GM23248 (cell line): ENCODE measurements around the gene POU2F1. TPM values are rescaled to one million over a fixed set of nuclear protein-coding genes. Genes with fewer than 3 reads are reported as not detected.

Source experiments
- DNase-seq: peaks from one replicate; pipeline ENCODE4 v3.0.0-alpha.2; 2015
- H2AFZ ChIP-seq: fragments of 200-600 bp; sonication (generic); 2 replicates; pipeline ENCODE4 v1.6.1; 2016; ENCODE audit warnings: antibody characterized with exemption
- H3F3A ChIP-seq: fragments of 200-600 bp; sonication (generic); 2 replicates; pipeline ENCODE4 v1.6.1; 2016; ENCODE audit warnings: mild to moderate bottlenecking, antibody characterized with exemption, mixed run types; ENCODE audit not compliant: insufficient read depth
- H3K27ac ChIP-seq: fragments of 200-600 bp; sonication (generic); 2 replicates; pipeline ENCODE4 v1.5.1; 2016; ENCODE audit warnings: mild to moderate bottlenecking
- H3K27me3 ChIP-seq: fragments of 200-600 bp; sonication (generic); replicated peaks from 2 replicates; pipeline ENCODE4 v1.6.1; 2016; ENCODE audit warnings: mild to moderate bottlenecking; ENCODE audit not compliant: insufficient read depth
- H3K36me3 ChIP-seq: fragments of 200-600 bp; sonication (generic); 2 replicates; pipeline ENCODE4 v1.6.1; 2016; ENCODE audit warnings: low read depth, mild to moderate bottlenecking
- H3K4me1 ChIP-seq: fragments of 200-600 bp; sonication (generic); 2 replicates; pipeline ENCODE4 v1.6.1; 2016; ENCODE audit warnings: mild to moderate bottlenecking; ENCODE audit not compliant: insufficient read depth
- H3K4me2 ChIP-seq: fragments of 200-600 bp; sonication (generic); one replicate; pipeline ENCODE4 v1.6.1; 2016; ENCODE audit warnings: mild to moderate bottlenecking; ENCODE audit not compliant: unreplicated experiment
- H3K4me3 ChIP-seq: fragments of 200-600 bp; sonication (generic); 2 replicates; pipeline ENCODE4 v1.5.1; 2016; ENCODE audit warnings: mild to moderate bottlenecking
- H3K79me2 ChIP-seq: fragments of 200-600 bp; sonication (generic); 2 replicates; pipeline ENCODE4 v1.6.1; 2016; ENCODE audit warnings: mild to moderate bottlenecking; ENCODE audit not compliant: insufficient read depth
- H3K9ac ChIP-seq: fragments of 200-600 bp; sonication (generic); 2 replicates; pipeline ENCODE4 v1.6.1; 2016; ENCODE audit warnings: mild to moderate bottlenecking
- H3K9me2 ChIP-seq: fragments of 200-600 bp; sonication (generic); 2 replicates; pipeline ENCODE4 v1.6.1; 2016; ENCODE audit warnings: mixed run types, mild to moderate bottlenecking, moderate library complexity; ENCODE audit not compliant: insufficient read depth
- H3K9me3 ChIP-seq: fragments of 200-600 bp; sonication (generic); one replicate; pipeline ENCODE4 v1.6.1; 2017; ENCODE audit warnings: low read depth
- H4K20me1 ChIP-seq: fragments of 200-600 bp; sonication (generic); 2 replicates; pipeline ENCODE4 v1.6.0; 2016; ENCODE audit not compliant: insufficient read depth
- EZH2 ChIP-seq: fragments of 200-600 bp; sonication (generic); IDR thresholded peaks from 2 replicates; pipeline ENCODE4 v1.6.1; 2018; ENCODE audit warnings: antibody characterized with exemption, mild to moderate bottlenecking; ENCODE audit not compliant: insufficient read depth, poor library complexity, severe bottlenecking
- EZH2phosphoT487 ChIP-seq: fragments of 200-600 bp; sonication (generic); IDR thresholded peaks from 2 replicates; pipeline ENCODE4 v1.6.1; 2018; ENCODE audit warnings: antibody characterized with exemption, moderate library complexity, mild to moderate bottlenecking, low read depth; ENCODE audit not compliant: insufficient read depth
- WGBS, 2 experiments: methylation state at CpG; one replicate each; pipeline ENCODE4 v1.1.6; 2015 to 2017; ENCODE audit warnings: low lambda C conversion rate in 2 of 2, low coverage in 1 of 2; ENCODE audit errors: missing lambda C conversion rate in 2 of 2; 5-methylcytosine and 5-hydroxymethylcytosine counted together
- in situ Hi-C: fragments of 300-500 bp; cut with MboI; formaldehyde crosslinking; loops from 2 replicates; pipeline ENCODE4 v1.15.0; 2020
- polyA plus RNA-seq: library from polyadenylated mRNA; unstranded; fragments of >200 nt; fragmentation: Nextera tagmentation; extraction: Ambion mirVana; gene quantifications from 2 replicates; pipeline ENCODE4 v1.2.1, GENCODE V29; 2016
- total RNA-seq: library from RNA; depleted of rRNA; stranded (reverse); fragments of >200 nt; shearing (Covaris generic); gene quantifications from 2 replicates; pipeline ENCODE4 v1.2.3, GENCODE V29; 2014

The POU2F1 gene
- total and polyA plus RNA-seq, 2 experiments from 2014 or later, result 3.4 to 3.7 TPM

DNA sequence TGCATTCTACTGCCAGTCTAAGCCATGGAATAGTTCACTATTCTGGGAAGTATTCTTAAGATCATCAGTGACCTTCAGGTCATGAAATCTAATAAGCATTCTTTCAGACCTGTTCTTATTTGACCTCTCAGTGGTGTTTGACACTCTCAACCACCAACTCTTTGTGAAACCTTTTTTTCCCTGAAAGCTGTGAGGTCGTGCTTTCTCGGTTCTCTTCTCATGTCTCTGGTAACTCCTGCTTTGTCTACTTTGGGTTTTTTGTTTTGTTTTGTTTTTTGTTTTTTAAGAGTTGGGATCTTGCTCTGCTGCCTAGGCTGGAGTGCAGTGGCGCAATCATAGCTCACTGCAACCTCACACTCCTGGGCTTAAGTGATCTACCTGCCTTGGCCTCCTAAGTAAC, 56.3 kb downstream of the POU2F1 start:
- no peaks in the 10 kb centered on the region for H3K9me3 ChIP-seq
- TF ChIP-seq EZH2phosphoT487 (no peak), EZH2 (no peak)
- H3F3A ChIP-seq, result no peaks in the 10 kb centered on the region
- in situ Hi-C loops, result no loop called here
- no peaks in the 10 kb centered on the region for H3K27me3 ChIP-seq
- H2AFZ ChIP-seq, result no peak overlapping the region
- 94 to 97% methylated on average over 3 of the region's 3 CpGs for WGBS, 2 experiments
- no peak for DNase-seq
- H3K4me3 ChIP-seq, result no peak overlapping the region
- no peaks in the 10 kb centered on the region for H3K9me2 ChIP-seq
- H3K4me2 ChIP-seq, result no peak overlapping the region
- no peaks in the 10 kb centered on the region for H3K4me1 ChIP-seq
- no peak overlapping the region for H3K9ac ChIP-seq
- H3K27ac ChIP-seq, result no peak overlapping the region
- no peaks in the 10 kb centered on the region for H3K36me3 ChIP-seq
- H3K79me2 ChIP-seq, result peaks cover 53% of the 10 kb centered on the region
- H4K20me1 ChIP-seq, result 0 out of 2 replicates have a peak, but pooled peaks cover 3% of the 10 kb centered on the region

DNA sequence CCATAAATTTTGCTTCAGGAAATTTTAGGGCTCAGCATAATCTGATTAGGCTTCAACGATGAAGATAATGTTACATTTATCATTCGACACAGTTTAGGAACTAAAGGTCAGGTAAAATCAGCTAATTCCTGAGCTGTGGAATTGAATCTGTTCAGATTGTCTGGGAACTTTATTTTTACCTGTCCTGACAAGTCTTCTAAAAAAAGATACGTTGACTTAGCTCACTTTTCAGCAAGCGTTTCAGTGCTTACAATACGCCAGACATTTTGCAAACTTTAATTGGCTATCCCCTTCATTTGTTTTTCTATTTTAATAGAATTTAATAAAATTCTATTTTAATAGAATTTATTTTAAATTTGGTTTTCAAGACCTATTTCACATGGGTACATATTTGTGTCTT, 57.8 kb downstream of the POU2F1 start:
- Histone ChIP-seq H3K4me2 (no peak overlapping the region), H4K20me1 (peaks cover 12% of the 10 kb centered on the region; the same call in 1 of the 2 replicates), H3K9me3 (no peaks in the 10 kb centered on the region), H3K79me2 (peaks cover 67% of the 10 kb centered on the region), H3K36me3 (no peaks in the 10 kb centered on the region), H3K9me2 (no peaks in the 10 kb centered on the region), H3K27ac (no peak overlapping the region), H3F3A (no peaks in the 10 kb centered on the region), H3K4me3 (no peak overlapping the region), H3K9ac (no peak overlapping the region), H3K4me1 (no peaks in the 10 kb centered on the region), H3K27me3 (no peaks in the 10 kb centered on the region), H2AFZ (no peak overlapping the region)
- WGBS, 2 experiments, result 98 to 100% methylated on average over 5 of the region's 5 CpGs
- DNase-seq, result no peak
- in situ Hi-C loops, result no loop called here
- TF ChIP-seq EZH2phosphoT487, result no peak
- TF ChIP-seq EZH2, result no peak

DNA sequence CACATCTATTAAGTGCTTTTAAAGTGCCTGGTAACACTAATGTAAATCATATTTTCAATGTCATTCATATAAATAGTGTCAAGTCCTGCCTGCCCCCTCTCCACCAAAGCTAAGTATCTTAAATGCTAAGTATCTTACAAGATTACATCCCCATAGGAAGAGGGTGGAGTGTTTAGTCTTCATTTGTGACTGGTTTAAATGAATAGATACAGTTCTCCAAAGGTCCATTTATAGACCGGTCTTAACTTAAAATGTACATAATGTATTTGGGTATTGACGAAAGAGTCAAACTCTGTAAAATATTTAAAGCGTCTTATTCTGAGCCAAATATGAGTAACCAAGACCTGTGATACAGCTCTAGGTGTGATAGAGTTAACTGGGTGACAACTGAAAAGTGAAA, 60.2 kb downstream of the POU2F1 start:
- Histone ChIP-seq H3K27ac (no peak overlapping the region), H3K36me3 (no peaks in the 10 kb centered on the region), H3K4me1 (no peaks in the 10 kb centered on the region), H3K4me3 (no peak overlapping the region), H3F3A (no peaks in the 10 kb centered on the region), H3K9ac (no peak overlapping the region), H2AFZ (no peak overlapping the region), H4K20me1 (peaks cover 12% of the 10 kb centered on the region; the same call in 1 of the 2 replicates), H3K9me2 (no peaks in the 10 kb centered on the region), H3K4me2 (no peak overlapping the region), H3K79me2 (peaks cover 72% of the 10 kb centered on the region), H3K27me3 (no peaks in the 10 kb centered on the region), H3K9me3 (no peaks in the 10 kb centered on the region)
- DNase-seq, result no peak
- no peak for TF ChIP-seq EZH2
- no peak for TF ChIP-seq EZH2phosphoT487
- in situ Hi-C loops, result no loop called here
- WGBS, 2 experiments, result 96 to 98% methylated on average over 3 of the region's 3 CpGs

- H3K4me1 ChIP-seq, result no peaks in the 10 kb centered on the region
- H3K27me3 ChIP-seq, result no peaks in the 10 kb centered on the region
- no peaks in the 10 kb centered on the region for H3K9me2 ChIP-seq
- WGBS, 2 experiments, result 95 to 99% methylated on average over 3 of the region's 3 CpGs
- H3K9me3 ChIP-seq, result no peaks in the 10 kb centered on the region
- H3K4me3 ChIP-seq, result no peak overlapping the region
- H3K27ac ChIP-seq, result no peak overlapping the region
- H3K9ac ChIP-seq, result no peak overlapping the region
- no peak for DNase-seq
- in situ Hi-C loops, result no loop called here
- no peaks in the 10 kb centered on the region for H3F3A ChIP-seq
- H3K4me2 ChIP-seq, result no peak overlapping the region
- no peak overlapping the region for H2AFZ ChIP-seq
- no peaks in the 10 kb centered on the region for H3K36me3 ChIP-seq
- H3K79me2 ChIP-seq, result peaks cover 67% of the 10 kb centered on the region
- peaks cover 9% of the 10 kb centered on the region; the same call in 1 of the 2 replicates for H4K20me1 ChIP-seq
- TF ChIP-seq EZH2, result no peak
- TF ChIP-seq EZH2phosphoT487, result no peak
Observed at GRCh38 chr1:167288390-167289074, 67.8 kb downstream of the POU2F1 start.

- Histone ChIP-seq H3F3A (no peaks in the 10 kb centered on the region), H3K36me3 (no peaks in the 10 kb centered on the region), H3K79me2 (peaks cover 62% of the 10 kb centered on the region), H3K9ac (no peak overlapping the region), H2AFZ (no peak overlapping the region), H3K9me2 (no peaks in the 10 kb centered on the region), H3K4me1 (no peaks in the 10 kb centered on the region), H3K9me3 (no peaks in the 10 kb centered on the region), H3K27me3 (no peaks in the 10 kb centered on the region), H4K20me1 (peaks cover 9% of the 10 kb centered on the region; the same call in 1 of the 2 replicates), H3K27ac (no peak overlapping the region), H3K4me3 (no peak overlapping the region), H3K4me2 (no peak overlapping the region)
- 92 to 95% methylated on average over 1 of the region's 1 CpG for WGBS, 2 experiments
- DNase-seq, result no peak
- in situ Hi-C loops, result no loop called here
- no peak for TF ChIP-seq EZH2phosphoT487
Observed at GRCh38 chr1:167289075-167289442, 68.4 kb downstream of the POU2F1 start.
